H9 (cell line): Measurements from ENCODE around the gene ARHGEF10L. TPM values are rescaled to one million over a fixed set of nuclear protein-coding genes. Genes with fewer than 3 reads are reported as not detected.

Source experiments
- DNase-seq: peaks from one replicate; pipeline ENCODE4 v3.0.0-alpha.2; 2017
- H2AFZ ChIP-seq: one replicate; pipeline ENCODE4 v1.6.1; 2013; ENCODE audit warnings: mild to moderate bottlenecking, low read length, control low read depth, moderate library complexity
- H2AK5ac ChIP-seq: 2 replicates; pipeline ENCODE4 v1.6.1; 2013; ENCODE audit warnings: low read length, control low read depth, mixed read lengths; ENCODE audit not compliant: insufficient read length
- H2BK120ac ChIP-seq: one replicate; pipeline ENCODE4 v1.6.1; 2013; ENCODE audit warnings: low read depth, mild to moderate bottlenecking, low read length, control low read depth, inconsistent platforms; ENCODE audit not compliant: poor library complexity, severe bottlenecking
- H2BK12ac ChIP-seq: 2 replicates; pipeline ENCODE4 v1.6.1; 2013; ENCODE audit warnings: low read length, control low read depth, mixed read lengths, low read depth; ENCODE audit not compliant: insufficient read length
- H2BK15ac ChIP-seq: 2 replicates; pipeline ENCODE4 v1.6.1; 2013; ENCODE audit warnings: low read depth, low read length, control low read depth
- H2BK20ac ChIP-seq: one replicate; pipeline ENCODE4 v1.6.1; 2013; ENCODE audit warnings: low read depth, mild to moderate bottlenecking, low read length, control low read depth, inconsistent platforms; ENCODE audit not compliant: poor library complexity, severe bottlenecking
- H2BK5ac ChIP-seq: 2 replicates; pipeline ENCODE4 v1.6.1; 2013; ENCODE audit warnings: low read length, control low read depth, mixed read lengths; ENCODE audit not compliant: insufficient read length
- H3K14ac ChIP-seq: 2 replicates; pipeline ENCODE4 v1.6.1; 2013; ENCODE audit warnings: low read length, control low read depth; ENCODE audit not compliant: insufficient read depth
- H3K18ac ChIP-seq: 2 replicates; pipeline ENCODE4 v1.6.1; 2013; ENCODE audit warnings: low read depth, mild to moderate bottlenecking, mixed read lengths, low read length, control low read depth; ENCODE audit not compliant: insufficient read length
- H3K23ac ChIP-seq: 2 replicates; pipeline ENCODE4 v1.6.1; 2013; ENCODE audit warnings: low read length, control low read depth, mixed read lengths, low read depth; ENCODE audit not compliant: insufficient read length
- H3K23me2 ChIP-seq: 2 replicates; pipeline ENCODE4 v1.6.1; 2013; ENCODE audit warnings: low read depth, mild to moderate bottlenecking, mixed read lengths, low read length, control low read depth; ENCODE audit not compliant: insufficient read length, poor library complexity, severe bottlenecking
- H3K27ac ChIP-seq: 2 replicates; pipeline ENCODE4 v1.5.1; 2013; ENCODE audit warnings: low read length, control low read depth, mixed read lengths, low read depth; ENCODE audit not compliant: insufficient read length
- H3K27me3 ChIP-seq: 2 replicates; pipeline ENCODE4 v1.6.1; 2013; ENCODE audit warnings: low read length, control low read depth, inconsistent platforms; ENCODE audit not compliant: insufficient read depth
- H3K4ac ChIP-seq: 2 replicates; pipeline ENCODE4 v1.6.1; 2013; ENCODE audit warnings: low read depth, mild to moderate bottlenecking, control low read depth, inconsistent platforms, low read length, moderate library complexity
- H3K4me1 ChIP-seq: 2 replicates; pipeline ENCODE4 v1.6.1; 2013; ENCODE audit warnings: low read length, control low read depth, inconsistent platforms; ENCODE audit not compliant: insufficient read depth
- H3K4me2 ChIP-seq: 2 replicates; pipeline ENCODE4 v1.6.1; 2013; ENCODE audit warnings: low read length, control low read depth, mixed read lengths; ENCODE audit not compliant: insufficient read length, insufficient read depth
- H3K56ac ChIP-seq: 2 replicates; pipeline ENCODE4 v1.6.1; 2013; ENCODE audit warnings: low read depth, mild to moderate bottlenecking, mixed read lengths, low read length, control low read depth; ENCODE audit not compliant: insufficient read length
- H3K79me1 ChIP-seq: 2 replicates; pipeline ENCODE4 v1.6.1; 2013; ENCODE audit warnings: low read depth, mild to moderate bottlenecking, moderate library complexity, low read length, control low read depth, inconsistent platforms; ENCODE audit not compliant: insufficient read depth, poor library complexity, severe bottlenecking
- H3K79me2 ChIP-seq: 2 replicates; pipeline ENCODE4 v1.6.1; 2013; ENCODE audit warnings: low read length, control low read depth, inconsistent platforms; ENCODE audit not compliant: insufficient read depth
- H3K9ac ChIP-seq: 2 replicates; pipeline ENCODE4 v1.6.1; 2013; ENCODE audit warnings: low read length, control low read depth, mixed read lengths; ENCODE audit not compliant: insufficient read length; ENCODE audit errors: extremely low read depth
- H3K9me3 ChIP-seq: one replicate; pipeline ENCODE4 v1.6.1; 2013; ENCODE audit warnings: low read depth, low read length, inconsistent platforms; ENCODE audit not compliant: control insufficient read depth
- H3T11ph ChIP-seq: one replicate; pipeline ENCODE4 v1.6.1; 2013; ENCODE audit warnings: mild to moderate bottlenecking, low read length, control low read depth, inconsistent platforms
- H4K20me1 ChIP-seq: one replicate; pipeline ENCODE4 v1.6.1; 2013; ENCODE audit not compliant: control insufficient read depth, insufficient read length, insufficient read depth
- H4K5ac ChIP-seq: 2 replicates; pipeline ENCODE4 v1.6.1; 2013; ENCODE audit warnings: low read depth, mild to moderate bottlenecking, mixed read lengths, low read length, control low read depth; ENCODE audit not compliant: insufficient read length
- H4K8ac ChIP-seq: replicated peaks from 2 replicates; pipeline ENCODE4 v1.6.1; 2013; ENCODE audit warnings: low read length, control low read depth, mixed read lengths, low read depth; ENCODE audit not compliant: insufficient read length
- H4K91ac ChIP-seq: 2 replicates; pipeline ENCODE4 v1.6.1; 2013; ENCODE audit warnings: low read depth, mild to moderate bottlenecking, moderate library complexity, mixed read lengths, low read length, control low read depth; ENCODE audit not compliant: insufficient read length
- H3K27ac Mint-ChIP-seq, 3 experiments: 2 replicates in 2 of 3; 3 replicates in 1 of 3; pipeline ENCODE4 v1.8.0; 2020 to 2021; ENCODE audit warnings: mixed read lengths in 3 of 3, mild to moderate bottlenecking in 1 of 3, moderate library complexity in 1 of 3
- H3K27me3 Mint-ChIP-seq: 2 replicates; pipeline ENCODE4 v1.8.0; 2021; ENCODE audit warnings: low read depth, mild to moderate bottlenecking, moderate library complexity, mixed read lengths
- H3K36me3 Mint-ChIP-seq, 3 experiments: 2 replicates in 2 of 3; 3 replicates in 1 of 3; pipeline ENCODE4 v1.8.0; 2020 to 2021; ENCODE audit warnings: low read depth in 3 of 3, mixed read lengths in 3 of 3; ENCODE audit not compliant: insufficient read depth in 1 of 3
- H3K4me1 Mint-ChIP-seq, 2 experiments: 2 replicates each; pipeline ENCODE4 v1.8.0; 2020; ENCODE audit warnings: mixed read lengths in 2 of 2
- H3K4me3 Mint-ChIP-seq, 2 experiments: 2 replicates in 1 of 2; 3 replicates in 1 of 2; pipeline ENCODE4 v1.8.0; 2020 to 2021; ENCODE audit warnings: mild to moderate bottlenecking in 2 of 2, mixed read lengths in 2 of 2, moderate library complexity in 1 of 2
- H3K9me3 Mint-ChIP-seq, 2 experiments: 2 replicates in 1 of 2; 3 replicates in 1 of 2; pipeline ENCODE4 v1.8.0; 2020; ENCODE audit warnings: mild to moderate bottlenecking in 2 of 2, mixed read lengths in 2 of 2, moderate library complexity in 1 of 2
- WGBS: extraction: QIAGEN DNeasy Blood & Tissue Kit; methylation state at CpG from one replicate; pipeline ENCODE4 v1.1.7; 2013; ENCODE audit warnings: missing lambda C conversion rate, low lambda C conversion rate, mixed read lengths; ENCODE audit not compliant: insufficient read length; ENCODE audit errors: extremely low coverage; 5-methylcytosine and 5-hydroxymethylcytosine counted together
- total RNA-seq: library from RNA; stranded (reverse); gene quantifications from 2 replicates; pipeline ENCODE4 v1.2.1, GENCODE V29; 2021
- TF ChIP-seq, protein P1 (sequence below): fragments of 200-600 bp; sonication (generic); conservative IDR thresholded peaks from 3 replicates; pipeline ENCODE4 v1.8.0; 2021; ENCODE audit warnings: antibody characterized with exemption, mild to moderate bottlenecking

Gene ARHGEF10L
- total RNA-seq, 1 experiment from 2014 or later, result 20.2 TPM

DNA sequence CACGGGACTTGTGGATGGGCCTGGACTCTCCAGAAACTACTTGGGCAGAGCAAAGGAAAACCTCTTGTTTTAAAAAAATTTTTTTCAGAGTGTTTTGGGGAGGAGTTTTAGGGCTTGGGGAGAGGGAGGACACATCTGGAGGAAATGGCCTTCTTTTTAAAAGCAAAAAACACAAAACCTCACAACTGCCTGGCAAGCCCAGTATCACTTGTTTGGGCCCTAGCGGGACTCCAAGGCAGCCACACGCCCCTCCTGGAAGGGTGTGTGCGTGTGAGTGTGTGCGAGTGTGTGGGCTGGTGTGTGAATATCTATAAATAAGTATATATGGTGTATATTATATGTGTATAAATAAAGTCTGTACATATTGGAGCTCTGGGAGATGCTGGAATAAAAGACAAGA lies 158.0 kb downstream of the ARHGEF10L start:
- H2BK120ac ChIP-seq, result no peak overlapping the region
- no peaks in the 10 kb centered on the region for H3K23me2 ChIP-seq
- H3K18ac ChIP-seq, result no peak overlapping the region
- Mint-ChIP-seq H3K27me3 (no peaks in the 10 kb centered on the region; the same call in 1 of the 2 replicates), H3K27ac (0 out of 7 replicates have a peak overlapping the region, but pooled peaks of 1 of the 3 experiments have one; percentile 52), H3K36me3 (peaks cover 0 to 16% (median 14%) of the 10 kb centered on the region in 3 experiments; a peak in 5 of 7 replicates), H3K4me1 (peaks cover 19 to 27% of the 10 kb centered on the region in 2 experiments), H3K4me3 (no peak overlapping the region), H3K9me3 (no peaks in the 10 kb centered on the region)
- no peaks in the 10 kb centered on the region for H4K20me1 ChIP-seq
- H3K79me2 ChIP-seq, result no peaks in the 10 kb centered on the region
- H2BK20ac ChIP-seq, result no peak overlapping the region
- H3K14ac ChIP-seq, result no peak overlapping the region
- H3K27me3 ChIP-seq, result no peaks in the 10 kb centered on the region
- no peak overlapping the region for H2AFZ ChIP-seq
- H4K8ac ChIP-seq, result no peak overlapping the region
- DNase-seq, result no peak
- TF ChIP-seq, protein P1, sequence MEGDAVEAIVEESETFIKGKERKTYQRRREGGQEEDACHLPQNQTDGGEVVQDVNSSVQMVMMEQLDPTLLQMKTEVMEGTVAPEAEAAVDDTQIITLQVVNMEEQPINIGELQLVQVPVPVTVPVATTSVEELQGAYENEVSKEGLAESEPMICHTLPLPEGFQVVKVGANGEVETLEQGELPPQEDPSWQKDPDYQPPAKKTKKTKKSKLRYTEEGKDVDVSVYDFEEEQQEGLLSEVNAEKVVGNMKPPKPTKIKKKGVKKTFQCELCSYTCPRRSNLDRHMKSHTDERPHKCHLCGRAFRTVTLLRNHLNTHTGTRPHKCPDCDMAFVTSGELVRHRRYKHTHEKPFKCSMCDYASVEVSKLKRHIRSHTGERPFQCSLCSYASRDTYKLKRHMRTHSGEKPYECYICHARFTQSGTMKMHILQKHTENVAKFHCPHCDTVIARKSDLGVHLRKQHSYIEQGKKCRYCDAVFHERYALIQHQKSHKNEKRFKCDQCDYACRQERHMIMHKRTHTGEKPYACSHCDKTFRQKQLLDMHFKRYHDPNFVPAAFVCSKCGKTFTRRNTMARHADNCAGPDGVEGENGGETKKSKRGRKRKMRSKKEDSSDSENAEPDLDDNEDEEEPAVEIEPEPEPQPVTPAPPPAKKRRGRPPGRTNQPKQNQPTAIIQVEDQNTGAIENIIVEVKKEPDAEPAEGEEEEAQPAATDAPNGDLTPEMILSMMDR, result no peak
- no peak overlapping the region for H3K56ac ChIP-seq
- no peaks in the 10 kb centered on the region for H3K79me1 ChIP-seq
- no peak overlapping the region for H4K91ac ChIP-seq
- no peak overlapping the region for H3T11ph ChIP-seq
- H3K4me1 ChIP-seq, result no peaks in the 10 kb centered on the region
- H3K9ac ChIP-seq, result no peak overlapping the region
- H2AK5ac ChIP-seq, result no peak overlapping the region
- no peak overlapping the region for H2BK15ac ChIP-seq
- H3K4me2 ChIP-seq, result no peak overlapping the region
- no peak overlapping the region for H4K5ac ChIP-seq
- H2BK5ac ChIP-seq, result no peak overlapping the region
- no peak overlapping the region for H3K23ac ChIP-seq
- H3K4ac ChIP-seq, result no peak overlapping the region
- H2BK12ac ChIP-seq, result no peak overlapping the region
- WGBS, result no CpG with 5 or more reads among the region's 5 CpGs
- no peaks in the 10 kb centered on the region for H3K9me3 ChIP-seq
- H3K27ac ChIP-seq, result no peak overlapping the region
